Omental fat pad (tissue), 4 donors: ENCODE measurements around the gene ANXA5. TPM values are rescaled to one million over a fixed set of nuclear protein-coding genes. Genes with fewer than 3 reads are reported as not detected.

Experiments
- ATAC-seq: fragments of 150-250 bp; one replicate; pipeline ENCODE4 v1.9.1; 2016; ENCODE audit warnings: mild to moderate bottlenecking, moderate library complexity; ENCODE audit not compliant: low FRiP score
- DNase-seq: peaks from one replicate; pipeline ENCODE4 v3.0.0-alpha.2; 2019; ENCODE audit warnings: low spot score
- CTCF ChIP-seq, 3 donors: fragments of 450-650 bp; IDR thresholded peaks; one replicate each; pipeline ENCODE4 v1.5.1; 2016 to 2017; ENCODE audit warnings: antibody characterized with exemption in 3 of 3, mild to moderate bottlenecking in 3 of 3, moderate library complexity in 2 of 3
- total RNA-seq, 4 donors: library from RNA; depleted of rRNA; stranded (reverse); fragments of >200 nt; gene quantifications; one replicate each; pipeline ENCODE4 v1.1.0, GENCODE V29; 2016

ANXA5 gene
- 100 to 1,000 TPM; 319 to 810 (median 629) TPM for total RNA-seq

GRCh38 chr4:121696581-121697461 is at the start of gene ANXA5:
TSS of gene ANXA5 (minus strand) at chr4:121696980. CDS start at chr4:121696589, 391 bp downstream.
- peak; percentile 97 for ATAC-seq
- DNase-seq = peak; percentile 54
- no peak for TF ChIP-seq CTCF (IDR thresholded peaks at IDR 0.05)

DNA sequence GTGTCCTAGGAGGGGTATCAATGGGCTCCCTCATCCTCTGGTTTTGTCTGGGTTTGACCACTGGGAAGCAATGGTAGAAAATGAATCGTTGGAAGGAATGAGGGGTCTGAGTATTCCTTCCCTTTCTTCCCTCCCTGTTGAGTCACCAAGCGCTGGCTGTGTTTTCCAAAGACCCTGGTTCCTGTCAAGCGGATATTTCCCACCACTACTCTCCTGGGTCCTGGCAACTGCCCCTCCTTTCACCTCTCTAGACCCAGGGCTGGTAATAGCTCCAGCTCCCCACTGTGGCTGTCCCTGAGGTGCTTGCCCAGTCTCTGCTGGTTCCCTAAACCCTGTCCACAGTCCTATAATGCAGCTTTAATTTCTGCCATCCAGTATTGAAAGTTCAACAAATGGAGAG is 46.0 kb upstream of the ANXA5 start:
- no peak for DNase-seq
- no peak for ATAC-seq
- TF ChIP-seq CTCF (IDR thresholded peaks at IDR 0.05) = no peak

GRCh38 chr4:121741751-121742150 is 45.0 kb upstream of the ANXA5 start:
- no peak for DNase-seq
- no peak for TF ChIP-seq CTCF (IDR thresholded peaks at IDR 0.05)
- ATAC-seq = no peak

DNA sequence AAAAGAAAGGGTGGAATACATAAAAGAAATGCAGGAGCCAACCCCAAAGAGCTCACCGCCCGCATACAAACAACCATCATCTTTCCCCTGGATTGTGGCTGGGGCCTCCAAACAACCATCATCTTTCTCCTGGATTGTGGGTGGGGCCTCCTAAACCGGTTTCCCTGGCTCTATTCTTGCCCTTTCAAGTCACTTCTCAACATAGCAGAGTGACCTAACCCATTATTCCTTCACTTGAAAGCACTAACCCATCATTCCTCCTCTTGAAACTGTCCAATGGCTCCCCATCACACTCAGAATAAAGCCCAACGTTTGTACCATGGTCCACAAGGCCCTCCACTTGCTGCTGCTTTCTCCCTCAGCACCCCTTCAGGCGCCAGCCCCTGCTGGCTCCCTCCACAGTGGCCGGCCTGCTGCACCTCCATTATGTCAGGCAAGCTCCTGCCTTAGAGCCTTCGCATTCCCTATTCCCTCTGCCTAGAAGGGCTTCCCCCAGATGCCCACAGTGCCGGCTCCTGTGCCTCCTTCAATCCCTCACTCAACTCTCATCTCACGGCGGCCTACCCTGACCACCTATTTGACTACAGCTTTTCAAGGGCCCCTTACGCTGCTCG is 44.1 kb upstream of the ANXA5 start:
- no peak for ATAC-seq
- no peak for TF ChIP-seq CTCF (IDR thresholded peaks at IDR 0.05)
- DNase-seq = no peak

GRCh38 chr4:121739575-121739974 is 42.8 kb upstream of the ANXA5 start:
- TF ChIP-seq CTCF (IDR thresholded peaks at IDR 0.05) = no peak
- ATAC-seq (no peak), DNase-seq (no peak)

- no peak for DNase-seq
- ATAC-seq = no peak
- TF ChIP-seq CTCF (IDR thresholded peaks at IDR 0.05) = no peak
Observed at GRCh38 chr4:121738780-121739535, 42.2 kb upstream of the ANXA5 start.
